Keratinocyte (primary cell): ENCODE measurements around the gene PDE11A. TPM values are rescaled to one million over a fixed set of nuclear protein-coding genes. Genes with fewer than 3 reads are reported as not detected.

Source experiments
- DNase-seq: peaks from one replicate; pipeline ENCODE4 v3.0.0-alpha.2; 2011; ENCODE audit warnings: low read depth, missing footprints, low spot score
- FAIRE-seq: peaks from 2 replicates; lab custom pipeline; 2011; peaks lifted over from hg19 to GRCh38; lab: Jason Lieb, UNC
- H2AFZ ChIP-seq: 2 replicates; pipeline ENCODE4 v1.6.0; 2012; ENCODE audit warnings: low read length, control low read depth, inconsistent platforms; ENCODE audit not compliant: control insufficient read depth
- H3K27ac ChIP-seq: 2 replicates; pipeline ENCODE4 v1.5.1; 2011; ENCODE audit warnings: low read length; ENCODE audit not compliant: control insufficient read depth, insufficient read depth
- H3K27me3 ChIP-seq: 3 replicates; pipeline ENCODE4 v1.6.0; 2011; ENCODE audit warnings: low read length; ENCODE audit not compliant: control insufficient read depth, insufficient read depth; ENCODE audit errors: extremely low read depth
- H3K36me3 ChIP-seq, 2 experiments: 2 replicates in 1 of 2; 3 replicates in 1 of 2; pipeline ENCODE4 v1.5.1; 2011; ENCODE audit warnings: low read length in 2 of 2, mild to moderate bottlenecking in 1 of 2; ENCODE audit not compliant: control insufficient read depth in 2 of 2, insufficient read depth in 2 of 2; ENCODE audit errors: extremely low read depth in 1 of 2
- H3K4me1 ChIP-seq: 3 replicates; pipeline ENCODE4 v1.5.1; 2011; ENCODE audit warnings: low read length; ENCODE audit not compliant: control insufficient read depth, insufficient read depth; ENCODE audit errors: extremely low read depth
- H3K4me2 ChIP-seq: 3 replicates; pipeline ENCODE4 v1.6.0; 2011; ENCODE audit warnings: low read depth, low read length; ENCODE audit not compliant: control insufficient read depth, insufficient read depth; ENCODE audit errors: extremely low read depth
- H3K4me3 ChIP-seq, 3 experiments: fragments of 200-600 bp in 1 of 3; sonication (generic) in 1 of 3; 2 replicates in 2 of 3; 3 replicates in 1 of 3; pipeline ENCODE4 v1.5.1; 2011 to 2016; ENCODE audit warnings: low read length in 3 of 3, mild to moderate bottlenecking in 3 of 3, control low read depth in 2 of 3, inconsistent platforms in 1 of 3, low read depth in 1 of 3, mixed read lengths in 1 of 3, mixed run types in 1 of 3, moderate library complexity in 1 of 3; ENCODE audit not compliant: control insufficient read depth in 2 of 3, insufficient read depth in 2 of 3; ENCODE audit errors: extremely low read depth in 1 of 3
- H3K79me2 ChIP-seq: 2 replicates; pipeline ENCODE4 v1.6.0; 2012; ENCODE audit warnings: low read length; ENCODE audit not compliant: control insufficient read depth, insufficient read depth
- H3K9ac ChIP-seq: 3 replicates; pipeline ENCODE4 v1.6.0; 2011; ENCODE audit warnings: low read length; ENCODE audit not compliant: control insufficient read depth, insufficient read depth; ENCODE audit errors: extremely low read depth
- H3K9me1 ChIP-seq: 3 replicates; pipeline ENCODE4 v1.6.0; 2011; ENCODE audit warnings: low read length; ENCODE audit not compliant: control insufficient read depth, insufficient read depth; ENCODE audit errors: extremely low read depth
- H3K9me3 ChIP-seq: 2 replicates; pipeline ENCODE4 v1.5.1; 2012; ENCODE audit warnings: low read depth, low read length; ENCODE audit not compliant: control insufficient read depth
- H4K20me1 ChIP-seq: 3 replicates; pipeline ENCODE4 v1.6.0; 2011; ENCODE audit warnings: low read length; ENCODE audit not compliant: control insufficient read depth, insufficient read depth; ENCODE audit errors: extremely low read depth
- EZH2 ChIP-seq: IDR thresholded peaks from one replicate; pipeline ENCODE4 v1.6.1; 2012; ENCODE audit warnings: inconsistent platforms, mild to moderate bottlenecking, low read length, moderate library complexity
- dilution Hi-C: fragments of 300-500 bp; cut with MboI; formaldehyde crosslinking; loops from one replicate; pipeline ENCODE4 v1.7.0; 2020; ENCODE audit warnings: low sequenced_read_pairs; ENCODE audit not compliant: extremely low pct_ligation_motif_present
- polyA plus RNA-seq, 5 experiments: library from polyadenylated mRNA; depleted of rRNA in 3 of 5; stranded (reverse) in 3 of 5; stranded (forward) in 1 of 5; unstranded in 1 of 5; fragments of >200 nt; gene quantifications; 1 replicate in 1 of 5; 2 replicates in 3 of 5; 3 replicates in 1 of 5; pipeline versions ENCODE4 v1.2.1 to v1.2.3, GENCODE V29; 2011 to 2012; ENCODE audit warnings: missing spikeins in 2 of 5, low read depth in 1 of 5, low replicate concordance in 1 of 5
- TF ChIP-seq, protein P1 (sequence below), 3 experiments: IDR thresholded peaks in 1 of 3; conservative IDR thresholded peaks in 1 of 3; optimal IDR thresholded peaks in 1 of 3; 2 replicates in 2 of 3; 3 replicates in 1 of 3; pipeline versions ENCODE3 to v1.5.1; 2011; ENCODE audit warnings: low read length in 3 of 3, mild to moderate bottlenecking in 3 of 3, moderate library complexity in 2 of 3, control low read depth in 1 of 3, inconsistent platforms in 1 of 3; ENCODE audit not compliant: insufficient read depth in 2 of 3; ENCODE audit errors: extremely low read depth in 1 of 3

The PDE11A gene
- polyA plus RNA-seq, 1 donor (not counting 4 experiments of a cell fraction or from before 2014, with no cell fraction given), result 0.01 TPM

DNA sequence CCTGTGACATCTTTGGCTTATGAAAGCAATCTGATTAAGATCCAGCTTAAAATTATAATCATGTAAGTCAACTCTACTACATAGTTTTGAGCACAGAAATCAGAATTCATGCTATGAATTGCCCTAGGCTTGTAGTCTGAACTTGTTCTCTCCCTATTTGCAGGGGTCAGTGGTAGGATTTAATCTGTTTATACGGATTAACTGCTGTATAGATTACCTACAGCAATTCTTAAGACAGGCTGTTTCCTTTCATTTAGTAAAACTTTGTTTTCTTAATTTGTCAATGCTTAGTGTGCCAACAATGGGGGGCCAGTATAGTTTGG is 287.9 kb downstream of the PDE11A start:
- no peaks in the 10 kb centered on the region for H3K27me3 ChIP-seq
- H4K20me1 ChIP-seq, result no peaks in the 10 kb centered on the region
- H2AFZ ChIP-seq, result no peak overlapping the region
- dilution Hi-C loops, result no loop called here
- FAIRE-seq (no peak), DNase-seq (no peak)
- H3K36me3 ChIP-seq, result no peaks in the 10 kb centered on the region
- H3K4me3 ChIP-seq, result peak overlapping the region in 1 of 3 experiments; percentile 18
- peaks cover 22% of the 10 kb centered on the region for H3K4me1 ChIP-seq
- peak overlapping the region; percentile 64 for H3K4me2 ChIP-seq
- TF ChIP-seq, protein P1, sequence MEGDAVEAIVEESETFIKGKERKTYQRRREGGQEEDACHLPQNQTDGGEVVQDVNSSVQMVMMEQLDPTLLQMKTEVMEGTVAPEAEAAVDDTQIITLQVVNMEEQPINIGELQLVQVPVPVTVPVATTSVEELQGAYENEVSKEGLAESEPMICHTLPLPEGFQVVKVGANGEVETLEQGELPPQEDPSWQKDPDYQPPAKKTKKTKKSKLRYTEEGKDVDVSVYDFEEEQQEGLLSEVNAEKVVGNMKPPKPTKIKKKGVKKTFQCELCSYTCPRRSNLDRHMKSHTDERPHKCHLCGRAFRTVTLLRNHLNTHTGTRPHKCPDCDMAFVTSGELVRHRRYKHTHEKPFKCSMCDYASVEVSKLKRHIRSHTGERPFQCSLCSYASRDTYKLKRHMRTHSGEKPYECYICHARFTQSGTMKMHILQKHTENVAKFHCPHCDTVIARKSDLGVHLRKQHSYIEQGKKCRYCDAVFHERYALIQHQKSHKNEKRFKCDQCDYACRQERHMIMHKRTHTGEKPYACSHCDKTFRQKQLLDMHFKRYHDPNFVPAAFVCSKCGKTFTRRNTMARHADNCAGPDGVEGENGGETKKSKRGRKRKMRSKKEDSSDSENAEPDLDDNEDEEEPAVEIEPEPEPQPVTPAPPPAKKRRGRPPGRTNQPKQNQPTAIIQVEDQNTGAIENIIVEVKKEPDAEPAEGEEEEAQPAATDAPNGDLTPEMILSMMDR (optimal IDR thresholded peaks at IDR 0.05 in 1 of 3, IDR thresholded peaks at IDR 0.05 in 1 of 3, conservative IDR thresholded peaks at IDR 0.05 in 1 of 3; ENCODE audit: extremely low read depth in 1 of 3, insufficient read depth in 2 of 3, low read length in 3 of 3), result no peak
- TF ChIP-seq EZH2, result no peak
- H3K9ac ChIP-seq, result no peak overlapping the region
- H3K9me3 ChIP-seq, result no peaks in the 10 kb centered on the region
- H3K27ac ChIP-seq, result peak overlapping the region; percentile 6
- H3K9me1 ChIP-seq, result no peaks in the 10 kb centered on the region
- no peaks in the 10 kb centered on the region for H3K79me2 ChIP-seq

DNA sequence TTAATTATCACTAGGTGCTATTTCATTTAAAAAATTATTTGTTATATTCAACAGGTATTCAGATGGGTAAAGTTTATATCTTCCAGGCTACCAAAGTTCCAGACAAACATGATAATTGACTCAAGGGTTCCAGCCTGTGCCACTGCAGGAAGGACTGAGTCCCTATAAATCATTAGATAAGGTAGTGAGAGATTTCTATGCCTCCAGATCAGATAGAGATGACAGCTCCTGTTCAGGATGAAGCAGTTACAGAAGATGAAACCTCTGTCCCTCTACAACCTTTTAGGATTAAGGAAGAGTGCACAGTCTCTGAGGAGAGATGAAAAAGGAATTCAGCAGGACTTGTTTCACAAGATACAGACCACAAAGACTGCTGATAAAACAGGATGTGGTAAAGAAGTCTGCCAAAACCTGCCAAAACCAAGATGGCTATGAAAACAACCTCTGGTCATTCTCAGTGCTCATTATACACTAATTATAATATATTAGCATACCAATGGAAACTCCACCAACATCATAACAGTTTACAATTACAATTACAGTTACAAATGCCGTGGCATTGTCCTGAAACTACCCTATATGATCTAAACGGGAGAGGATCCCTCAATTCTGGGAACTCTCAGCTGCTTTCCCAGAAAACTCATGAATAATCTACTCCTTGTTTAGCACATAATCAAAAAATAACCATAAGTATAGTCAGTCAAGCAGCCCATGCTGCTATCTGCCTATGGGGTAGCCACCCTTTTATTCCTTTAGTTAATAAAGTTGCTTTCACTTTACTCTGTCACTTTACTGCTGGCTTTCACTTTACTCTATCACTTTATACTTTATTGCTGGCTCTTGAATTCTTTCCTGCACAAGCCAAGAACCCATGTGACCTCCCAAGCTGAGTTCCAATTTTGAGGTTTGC is 288.5 kb downstream of the PDE11A start:
- H3K4me3 ChIP-seq, result peak overlapping the region in 1 of 3 experiments; percentile 18
- no peaks in the 10 kb centered on the region for H3K9me3 ChIP-seq
- H3K9ac ChIP-seq, result no peak overlapping the region
- no peaks in the 10 kb centered on the region for H3K36me3 ChIP-seq
- no peak overlapping the region for H2AFZ ChIP-seq
- FAIRE-seq, result peak; percentile 51
- peaks cover 22% of the 10 kb centered on the region for H3K4me1 ChIP-seq
- no peaks in the 10 kb centered on the region for H3K79me2 ChIP-seq
- no peaks in the 10 kb centered on the region for H3K27me3 ChIP-seq
- dilution Hi-C loops, result no loop called here
- no peaks in the 10 kb centered on the region for H3K9me1 ChIP-seq
- no peaks in the 10 kb centered on the region for H4K20me1 ChIP-seq
- peak overlapping the region; percentile 6 for H3K27ac ChIP-seq
- no peak for DNase-seq
- TF ChIP-seq, protein P1 (optimal IDR thresholded peaks at IDR 0.05 in 1 of 3, IDR thresholded peaks at IDR 0.05 in 1 of 3, conservative IDR thresholded peaks at IDR 0.05 in 1 of 3; ENCODE audit: extremely low read depth in 1 of 3, insufficient read depth in 2 of 3, low read length in 3 of 3), result no peak
- TF ChIP-seq EZH2, result no peak
- H3K4me2 ChIP-seq, result peak overlapping the region; percentile 64
